HepG2 (cell line): ENCODE measurements around the gene STPG4.

ENCODE experiments used
- ATF1 ChIP-seq: IDR thresholded peaks from 2 replicates; pipeline ENCODE4 v1.6.1; 2016; ENCODE audit warnings: mild to moderate bottlenecking, control low read depth
- HNRNPH1 ChIP-seq: fragments of 200-400 bp; formaldehyde crosslinking; optimal IDR thresholded peaks from 2 replicates; pipeline ENCODE3; 2017; ENCODE audit warnings: mild to moderate bottlenecking, low read depth, low read length
- ZNF274 ChIP-seq: sonication (generic); formaldehyde crosslinking; IDR thresholded peaks from 2 replicates; pipeline ENCODE4 v1.5.1; 2020; ENCODE audit warnings: mild to moderate bottlenecking, missing genetic modification reagents

GRCh38 chr2:47150175-47150574 is 4.9 kb downstream of the STPG4 start:
- TF ChIP-seq HNRNPH1 (no peak), ATF1 (CRISPR knock-in tag) (no peak), ZNF274 (no peak)
